ENCODE data around the gene CSRP1. TPM values are rescaled to one million over a fixed set of nuclear protein-coding genes. Genes with fewer than 3 reads are reported as not detected.
A peak's percentile ranks its signal among the peaks of the same experiment; 100 is the strongest.

CSRP1 gene
- total RNA-seq, 3 donors from 2014 or later: 186 to 1,491 (median 767) TPM

- intact Hi-C loops (cut with DNase I; ENCODE audit: low total_unique reads): no loop called here
- H3K4me1 ChIP-seq: peaks cover 9 to 23% of the 10 kb centered on the region in 2 donors
- H3K27ac ChIP-seq: no peak overlapping the region
- TF ChIP-seq POLR2A (IDR thresholded peaks at IDR 0.05): no peak
- TF ChIP-seq, protein P1, sequence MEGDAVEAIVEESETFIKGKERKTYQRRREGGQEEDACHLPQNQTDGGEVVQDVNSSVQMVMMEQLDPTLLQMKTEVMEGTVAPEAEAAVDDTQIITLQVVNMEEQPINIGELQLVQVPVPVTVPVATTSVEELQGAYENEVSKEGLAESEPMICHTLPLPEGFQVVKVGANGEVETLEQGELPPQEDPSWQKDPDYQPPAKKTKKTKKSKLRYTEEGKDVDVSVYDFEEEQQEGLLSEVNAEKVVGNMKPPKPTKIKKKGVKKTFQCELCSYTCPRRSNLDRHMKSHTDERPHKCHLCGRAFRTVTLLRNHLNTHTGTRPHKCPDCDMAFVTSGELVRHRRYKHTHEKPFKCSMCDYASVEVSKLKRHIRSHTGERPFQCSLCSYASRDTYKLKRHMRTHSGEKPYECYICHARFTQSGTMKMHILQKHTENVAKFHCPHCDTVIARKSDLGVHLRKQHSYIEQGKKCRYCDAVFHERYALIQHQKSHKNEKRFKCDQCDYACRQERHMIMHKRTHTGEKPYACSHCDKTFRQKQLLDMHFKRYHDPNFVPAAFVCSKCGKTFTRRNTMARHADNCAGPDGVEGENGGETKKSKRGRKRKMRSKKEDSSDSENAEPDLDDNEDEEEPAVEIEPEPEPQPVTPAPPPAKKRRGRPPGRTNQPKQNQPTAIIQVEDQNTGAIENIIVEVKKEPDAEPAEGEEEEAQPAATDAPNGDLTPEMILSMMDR (IDR thresholded peaks at IDR 0.05): no peak
- TF ChIP-seq POLR2AphosphoS5 (IDR thresholded peaks at IDR 0.05): no peak
- H3K9me3 ChIP-seq: no peaks in the 10 kb centered on the region
- H3K36me3 ChIP-seq: no peaks in the 10 kb centered on the region
- DNase-seq (ENCODE audit: low spot score in 2 of 2): no peak
- H3K4me3 ChIP-seq: no peak overlapping the region
- H3K27me3 ChIP-seq: no peaks in the 10 kb centered on the region
These were observed 47.9 kb downstream of the CSRP1 start for GRCh38 chr1:201459052-201459451.

GRCh38 chr1:201457508-201457960 lies 49.4 kb downstream of the CSRP1 start:
- Histone ChIP-seq H3K9me3 (no peaks in the 10 kb centered on the region), H3K4me1 (peaks cover 8 to 23% of the 10 kb centered on the region in 2 donors), H3K27ac (peak overlapping the region; percentile 80 to 87), H3K27me3 (no peaks in the 10 kb centered on the region), H3K36me3 (no peaks in the 10 kb centered on the region), H3K4me3 (no peak overlapping the region)
- TF ChIP-seq POLR2AphosphoS5 (IDR thresholded peaks at IDR 0.05): no peak
- no peak for TF ChIP-seq POLR2A (IDR thresholded peaks at IDR 0.05)
- intact Hi-C loops (cut with DNase I; ENCODE audit: low total_unique reads): no loop called here
- no peak for DNase-seq (ENCODE audit: low spot score in 2 of 2)

DNA sequence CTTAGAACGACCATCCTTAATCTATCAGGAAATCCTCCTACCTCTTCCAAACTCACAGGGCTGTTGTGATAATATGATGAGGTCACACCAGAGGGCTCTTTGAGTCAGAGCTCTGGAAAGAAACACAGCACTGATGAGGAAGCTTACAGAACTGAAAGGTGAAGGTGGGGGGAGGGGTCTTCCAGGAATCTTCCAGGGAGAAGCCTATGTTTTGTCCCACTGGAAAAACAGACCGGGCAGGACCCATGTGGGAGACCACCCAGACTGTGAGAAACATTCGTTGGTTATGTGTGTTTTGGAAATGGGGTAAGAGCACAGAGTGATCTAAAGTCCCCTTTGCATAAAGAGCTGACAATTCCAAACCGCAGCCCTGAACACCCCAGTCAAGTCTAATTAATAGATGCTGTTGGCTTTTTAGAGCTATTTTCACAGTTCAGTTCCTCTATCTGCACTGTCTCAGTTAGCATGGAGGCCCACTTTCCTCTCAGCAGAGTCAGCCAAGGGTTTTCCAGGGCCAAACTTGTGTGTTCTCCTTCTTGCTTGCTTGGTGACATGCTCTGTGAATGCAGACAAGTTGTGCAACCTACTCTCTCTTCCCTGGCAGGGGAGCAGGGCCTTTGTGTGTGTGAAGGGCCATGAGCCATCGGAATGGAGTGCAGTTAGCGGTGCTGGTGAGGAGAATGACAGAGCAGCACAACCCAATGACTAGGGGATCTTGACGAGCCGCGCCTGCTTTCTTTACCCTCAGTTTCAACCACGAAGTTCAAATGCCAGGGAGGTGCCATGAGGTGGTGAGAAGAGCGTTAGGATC lies 50.2 kb downstream of the CSRP1 start:
- Histone ChIP-seq H3K4me1 (peaks cover 5 to 22% of the 10 kb centered on the region in 2 donors), H3K9me3 (no peaks in the 10 kb centered on the region), H3K4me3 (no peak overlapping the region), H3K27me3 (no peaks in the 10 kb centered on the region), H3K27ac (peak overlapping the region; percentile 80 to 87), H3K36me3 (no peaks in the 10 kb centered on the region)
- intact Hi-C loops (cut with DNase I; ENCODE audit: low total_unique reads): no loop called here
- DNase-seq (ENCODE audit: low spot score in 2 of 2): peak; percentile 63 to 83
- peak; percentile 57 to 94 (median 65) for TF ChIP-seq POLR2AphosphoS5 (IDR thresholded peaks at IDR 0.05)
- no peak for TF ChIP-seq POLR2A (IDR thresholded peaks at IDR 0.05)

DNA sequence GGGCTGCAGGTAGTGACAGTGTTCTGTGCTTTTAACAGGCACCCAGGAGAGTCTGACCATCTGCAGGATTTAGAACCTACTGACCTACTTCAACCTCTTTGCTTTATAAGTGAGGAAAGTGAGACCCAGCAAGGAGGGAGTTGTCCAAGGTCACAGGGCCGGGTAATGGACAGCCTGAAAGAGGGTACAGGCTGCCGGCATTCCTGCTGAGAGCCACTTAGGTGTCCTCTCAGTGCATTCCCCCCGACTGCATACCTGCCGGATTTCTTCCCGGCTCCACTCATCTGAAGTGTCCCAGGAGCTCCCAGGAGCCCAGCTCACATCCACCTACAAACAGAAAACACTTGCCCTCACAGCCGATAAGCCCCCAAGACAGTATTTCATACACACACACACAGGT lies 51.8 kb downstream of the CSRP1 start:
- no peak overlapping the region for H3K4me3 ChIP-seq
- H3K9me3 ChIP-seq: no peaks in the 10 kb centered on the region
- peaks cover 0 to 16% of the 10 kb centered on the region in 2 donors for H3K4me1 ChIP-seq
- peak overlapping the region in 1 of 2 donors; percentile 87 for H3K27ac ChIP-seq
- intact Hi-C loops (cut with DNase I; ENCODE audit: low total_unique reads): no loop called here
- TF ChIP-seq POLR2AphosphoS5 (IDR thresholded peaks at IDR 0.05) (no peak), POLR2A (IDR thresholded peaks at IDR 0.05) (no peak)
- TF ChIP-seq, protein P1 (IDR thresholded peaks at IDR 0.05): no peak
- DNase-seq (ENCODE audit: low spot score in 2 of 2): no peak
- no peaks in the 10 kb centered on the region for H3K36me3 ChIP-seq
- no peaks in the 10 kb centered on the region for H3K27me3 ChIP-seq

DNA sequence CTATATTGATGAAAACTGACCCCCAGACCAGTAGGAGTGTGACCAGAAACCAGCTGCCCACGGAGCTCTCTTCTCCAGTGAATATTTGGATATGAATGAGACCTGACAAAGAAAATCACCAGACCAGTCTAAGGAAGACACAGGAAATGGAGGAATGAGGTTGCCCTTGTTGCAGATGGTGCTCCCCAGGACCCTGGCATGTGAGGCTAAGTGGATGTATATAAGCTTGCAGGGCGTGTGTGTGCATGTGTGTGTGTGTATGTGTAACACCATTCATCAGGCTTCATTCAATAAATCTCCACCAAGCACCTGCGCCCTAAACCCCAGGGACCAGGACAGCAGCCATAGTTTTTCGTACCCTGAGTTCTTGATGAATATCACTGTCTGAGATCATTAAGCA lies 52.3 kb downstream of the CSRP1 start:
- Histone ChIP-seq H3K4me3 (no peak overlapping the region), H3K27me3 (no peaks in the 10 kb centered on the region), H3K4me1 (peaks cover 0 to 14% of the 10 kb centered on the region in 2 donors), H3K27ac (peak overlapping the region in 1 of 2 donors; percentile 87), H3K9me3 (no peaks in the 10 kb centered on the region), H3K36me3 (no peaks in the 10 kb centered on the region)
- no peak for DNase-seq (ENCODE audit: low spot score in 2 of 2)
- intact Hi-C loops (cut with DNase I; ENCODE audit: low total_unique reads): no loop called here
- TF ChIP-seq POLR2A (IDR thresholded peaks at IDR 0.05): no peak
- no peak for TF ChIP-seq POLR2AphosphoS5 (IDR thresholded peaks at IDR 0.05)
- TF ChIP-seq, protein P1 (IDR thresholded peaks at IDR 0.05): no peak

DNA sequence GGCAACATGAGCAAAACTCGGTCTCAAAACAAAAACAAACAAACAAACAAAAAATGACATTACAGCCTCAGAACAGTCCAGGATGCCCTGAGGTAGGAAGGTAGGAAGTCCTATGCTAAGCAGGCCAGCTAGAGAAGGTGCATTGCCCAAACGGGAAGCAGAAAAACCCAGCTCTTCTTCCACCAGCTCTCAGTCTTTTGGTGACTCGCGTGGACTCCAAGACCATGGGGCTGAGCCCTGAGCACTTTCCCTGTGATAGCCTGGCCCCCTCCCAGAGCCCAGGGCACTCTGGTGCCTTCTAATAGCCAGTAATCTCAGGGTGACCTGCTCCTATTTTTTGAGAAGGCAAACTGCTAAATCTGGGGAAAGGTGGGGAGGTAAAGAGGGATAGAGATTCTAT lies 54.1 kb downstream of the CSRP1 start:
- no peak overlapping the region for H3K27ac ChIP-seq
- H3K4me1 ChIP-seq: peaks cover 4 to 29% of the 10 kb centered on the region in 2 donors
- no peak for DNase-seq (ENCODE audit: low spot score in 2 of 2)
- H3K4me3 ChIP-seq: no peak overlapping the region
- H3K9me3 ChIP-seq: no peaks in the 10 kb centered on the region
- no peaks in the 10 kb centered on the region for H3K36me3 ChIP-seq
- intact Hi-C loops (cut with DNase I; ENCODE audit: low total_unique reads): no loop called here
- H3K27me3 ChIP-seq: no peaks in the 10 kb centered on the region
- TF ChIP-seq POLR2AphosphoS5 (IDR thresholded peaks at IDR 0.05) (no peak), POLR2A (IDR thresholded peaks at IDR 0.05) (no peak)
- TF ChIP-seq, protein P1 (IDR thresholded peaks at IDR 0.05): no peak
